Neural crest cell (in vitro differentiated cells): ENCODE results near the gene GARIN3. TPM values are rescaled to one million over a fixed set of nuclear protein-coding genes. Genes with fewer than 3 reads are reported as not detected.
"Not testable (repeated sequence)": the region's sequence is repeated elsewhere in the genome, so short reads cannot be mapped to it uniquely, and the experiment has no call there.

Source experiments
- DNase-seq: peaks from one replicate; pipeline ENCODE4 v3.0.0; 2021; ENCODE audit warnings: low read depth, mixed read lengths, low spot score
- H3K27ac Mint-ChIP-seq: one replicate; pipeline ENCODE4 v1.8.0; 2021; ENCODE audit warnings: mild to moderate bottlenecking, mixed read lengths; ENCODE audit not compliant: unreplicated experiment
- H3K27me3 Mint-ChIP-seq: 2 replicates; pipeline ENCODE4 v1.8.0; 2021; ENCODE audit warnings: low read depth, mild to moderate bottlenecking, mixed read lengths
- H3K36me3 Mint-ChIP-seq: 2 replicates; pipeline ENCODE4 v1.8.0; 2021; ENCODE audit warnings: low read depth, mild to moderate bottlenecking, mixed read lengths
- H3K4me1 Mint-ChIP-seq: 2 replicates; pipeline ENCODE4 v1.8.0; 2021; ENCODE audit warnings: mixed read lengths
- H3K4me3 Mint-ChIP-seq: one replicate; pipeline ENCODE4 v1.8.0; 2021; ENCODE audit warnings: mild to moderate bottlenecking, mixed read lengths
- H3K9me3 Mint-ChIP-seq: 2 replicates; pipeline ENCODE4 v1.8.0; 2021; ENCODE audit warnings: mixed read lengths
- total RNA-seq: library from RNA; stranded (reverse); gene quantifications from 2 replicates; pipeline ENCODE4 v1.2.1, GENCODE V29; 2021
- TF ChIP-seq, protein P1 (sequence below): fragments of 200-600 bp; sonication (generic); conservative IDR thresholded peaks from 2 replicates; pipeline ENCODE4 v1.5.0; 2021; ENCODE audit warnings: antibody characterized with exemption, mild to moderate bottlenecking

The GARIN3 gene
- total RNA-seq, 1 donor from 2014 or later = not detected

DNA sequence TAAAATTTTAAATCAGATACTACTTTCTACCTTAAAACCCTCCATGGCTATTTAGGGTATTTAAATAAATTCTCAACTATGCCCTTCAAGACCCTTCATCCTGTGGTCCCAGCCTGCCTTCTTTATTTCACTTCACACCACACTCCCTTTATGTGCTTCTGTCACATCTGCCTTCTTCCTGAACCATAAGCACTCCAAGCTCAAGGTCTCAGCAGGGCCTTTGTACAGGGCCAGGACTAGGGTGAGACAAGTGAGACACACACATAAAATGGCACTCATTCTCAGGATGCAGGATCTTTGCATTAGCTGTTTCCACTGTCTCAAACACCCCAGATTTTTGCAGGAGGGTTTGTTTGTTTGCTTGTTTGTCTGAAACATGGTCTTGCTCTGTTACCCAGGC, 22.2 kb upstream of the GARIN3 start:
- Mint-ChIP-seq H3K4me1 (no peaks in the 10 kb centered on the region), H3K4me3 (no peak overlapping the region), H3K36me3 (no peaks in the 10 kb centered on the region), H3K9me3 (peaks cover 2% of the 10 kb centered on the region), H3K27me3 (peaks cover 10% of the 10 kb centered on the region), H3K27ac (no peak overlapping the region)
- TF ChIP-seq, protein P1, sequence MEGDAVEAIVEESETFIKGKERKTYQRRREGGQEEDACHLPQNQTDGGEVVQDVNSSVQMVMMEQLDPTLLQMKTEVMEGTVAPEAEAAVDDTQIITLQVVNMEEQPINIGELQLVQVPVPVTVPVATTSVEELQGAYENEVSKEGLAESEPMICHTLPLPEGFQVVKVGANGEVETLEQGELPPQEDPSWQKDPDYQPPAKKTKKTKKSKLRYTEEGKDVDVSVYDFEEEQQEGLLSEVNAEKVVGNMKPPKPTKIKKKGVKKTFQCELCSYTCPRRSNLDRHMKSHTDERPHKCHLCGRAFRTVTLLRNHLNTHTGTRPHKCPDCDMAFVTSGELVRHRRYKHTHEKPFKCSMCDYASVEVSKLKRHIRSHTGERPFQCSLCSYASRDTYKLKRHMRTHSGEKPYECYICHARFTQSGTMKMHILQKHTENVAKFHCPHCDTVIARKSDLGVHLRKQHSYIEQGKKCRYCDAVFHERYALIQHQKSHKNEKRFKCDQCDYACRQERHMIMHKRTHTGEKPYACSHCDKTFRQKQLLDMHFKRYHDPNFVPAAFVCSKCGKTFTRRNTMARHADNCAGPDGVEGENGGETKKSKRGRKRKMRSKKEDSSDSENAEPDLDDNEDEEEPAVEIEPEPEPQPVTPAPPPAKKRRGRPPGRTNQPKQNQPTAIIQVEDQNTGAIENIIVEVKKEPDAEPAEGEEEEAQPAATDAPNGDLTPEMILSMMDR = no peak
- no peak for DNase-seq

DNA sequence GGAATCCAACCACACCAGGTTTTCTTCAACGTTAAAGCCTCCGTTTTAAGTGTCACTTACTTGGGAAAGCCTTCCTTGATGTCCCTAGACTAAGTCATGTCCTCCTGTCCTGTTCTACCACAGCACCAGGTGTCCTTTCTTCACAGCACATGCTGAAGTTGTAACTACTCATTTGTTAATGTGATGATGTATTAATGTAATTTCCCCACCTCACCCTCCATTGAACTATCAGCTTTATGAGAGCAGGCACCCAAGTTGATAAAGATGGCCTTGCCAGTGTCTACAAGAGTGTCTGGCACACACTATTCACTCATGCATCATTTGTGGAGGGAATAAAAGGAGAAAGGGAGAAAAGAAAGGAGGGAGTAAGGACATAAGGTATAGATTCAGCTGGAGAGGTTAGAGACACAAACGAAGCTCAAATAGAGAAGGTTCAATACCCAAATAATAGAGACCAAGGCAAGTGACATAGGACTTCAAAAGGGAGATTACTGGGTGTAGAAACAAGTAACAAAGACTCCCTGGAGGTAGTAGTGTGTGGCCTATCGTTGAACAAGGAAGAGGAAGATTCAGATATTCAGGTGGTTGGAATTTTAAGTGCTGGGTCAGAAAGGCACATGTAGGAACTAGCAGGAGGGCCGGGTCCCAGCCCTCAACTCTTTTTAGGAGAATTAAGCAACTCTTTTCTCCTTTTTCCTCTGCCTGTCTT, 21.1 kb upstream of the GARIN3 start:
- TF ChIP-seq, protein P1 = no peak
- Mint-ChIP-seq H3K27me3 (peaks cover 12% of the 10 kb centered on the region), H3K4me1 (no peaks in the 10 kb centered on the region), H3K27ac (no peak overlapping the region), H3K4me3 (no peak overlapping the region), H3K9me3 (peaks cover 2% of the 10 kb centered on the region), H3K36me3 (no peaks in the 10 kb centered on the region)
- no peak for DNase-seq

DNA sequence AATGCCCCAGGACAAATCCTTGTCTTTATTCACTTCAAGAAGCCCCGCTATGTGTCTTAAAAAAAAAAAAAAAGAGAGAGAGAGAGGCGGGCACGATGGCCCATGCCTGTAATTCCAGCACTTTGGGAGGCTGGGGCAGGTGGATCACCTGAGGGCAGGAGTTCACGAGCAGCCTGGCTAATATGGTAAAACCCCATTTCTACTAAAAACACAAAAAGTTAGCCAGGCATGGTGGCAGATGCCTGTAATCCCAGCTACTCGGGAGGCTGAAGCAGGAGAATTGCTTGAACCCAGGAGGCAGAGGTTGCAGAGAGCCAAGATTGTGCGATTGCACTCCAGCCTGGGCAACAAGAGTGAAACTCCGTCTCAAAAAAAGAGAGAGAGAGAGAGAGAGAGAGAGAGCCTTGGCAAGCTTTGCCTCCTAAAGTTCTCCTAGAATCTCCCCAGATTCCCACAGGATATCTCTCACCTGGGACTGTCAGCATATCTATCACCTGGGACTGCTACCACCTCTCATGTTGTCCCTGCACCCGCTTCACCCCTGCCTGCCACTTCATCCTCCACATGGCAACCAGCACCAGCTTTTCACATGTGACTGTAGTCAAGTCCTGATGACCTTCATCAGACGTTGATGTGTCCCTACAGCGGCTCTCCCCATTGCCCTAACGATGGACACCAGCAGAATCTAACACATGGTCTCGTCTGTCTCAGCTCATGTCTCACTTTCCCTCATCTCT, 20.4 kb upstream of the GARIN3 start:
- Mint-ChIP-seq H3K4me3 (no peak overlapping the region), H3K36me3 (no peaks in the 10 kb centered on the region), H3K4me1 (no peaks in the 10 kb centered on the region), H3K27me3 (peaks cover 17% of the 10 kb centered on the region), H3K9me3 (peaks cover 2% of the 10 kb centered on the region), H3K27ac (no peak overlapping the region)
- DNase-seq = no peak
- TF ChIP-seq, protein P1 = no peak

DNA sequence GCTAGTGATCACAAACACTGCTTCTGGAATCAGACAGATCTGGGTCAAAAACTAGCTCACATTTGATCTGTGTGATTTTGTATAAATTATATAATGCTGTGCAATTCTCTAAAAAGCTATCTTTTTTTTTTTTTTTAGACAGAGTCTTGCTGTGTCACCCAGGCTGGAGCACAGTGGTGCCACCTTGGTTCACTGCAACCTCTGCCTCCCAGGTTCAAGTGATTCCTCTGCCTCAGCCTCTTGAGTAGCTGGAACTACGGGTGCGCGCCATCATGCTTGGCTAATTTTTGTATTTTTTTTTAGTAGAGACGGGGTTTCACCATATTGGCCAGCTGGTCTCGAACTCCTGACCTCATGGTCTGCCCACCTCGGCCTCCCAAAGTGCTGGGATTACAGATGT, 19.1 kb upstream of the GARIN3 start:
- not testable (repeated sequence) for H3K4me1 Mint-ChIP-seq, H3K9me3 Mint-ChIP-seq, DNase-seq, H3K27ac Mint-ChIP-seq, H3K4me3 Mint-ChIP-seq, H3K36me3 Mint-ChIP-seq
- H3K27me3 Mint-ChIP-seq = peaks cover 19% of the 10 kb centered on the region

DNA sequence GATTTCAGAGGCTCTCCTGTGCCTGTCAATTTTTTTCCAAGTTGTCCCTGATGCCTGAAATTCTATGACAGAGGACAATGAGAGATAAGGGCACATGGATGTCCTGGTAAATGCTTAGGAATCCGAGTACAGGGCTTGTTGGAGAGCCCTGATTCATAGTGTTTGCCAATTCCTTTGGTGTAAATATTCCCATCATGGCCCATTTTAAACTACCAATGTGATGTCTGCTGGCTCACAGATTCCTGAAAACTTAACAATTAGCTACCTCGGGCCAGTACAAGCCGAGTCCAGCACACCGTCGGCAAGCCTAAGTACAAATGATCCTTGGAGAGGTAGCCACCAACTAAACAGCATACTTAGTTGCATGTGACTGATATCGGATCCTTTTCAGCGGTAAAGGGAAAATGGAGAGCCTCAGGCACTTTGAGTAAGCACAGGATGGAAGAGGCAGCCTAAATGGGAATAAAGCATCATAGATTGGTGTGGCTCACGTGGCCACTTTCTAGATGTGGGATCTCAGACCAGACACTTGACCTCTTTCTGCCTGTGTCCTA, 18.1 kb upstream of the GARIN3 start:
- TF ChIP-seq, protein P1 = no peak
- H3K4me1 Mint-ChIP-seq = no peaks in the 10 kb centered on the region
- DNase-seq = no peak
- H3K9me3 Mint-ChIP-seq = peaks cover 2% of the 10 kb centered on the region
- H3K27me3 Mint-ChIP-seq = peaks cover 24% of the 10 kb centered on the region
- no peaks in the 10 kb centered on the region for H3K36me3 Mint-ChIP-seq
- H3K27ac Mint-ChIP-seq = no peak overlapping the region
- no peak overlapping the region for H3K4me3 Mint-ChIP-seq
